Immature natural killer cell (primary cell): ENCODE measurements around the gene MYOZ3. TPM values are rescaled to one million over a fixed set of nuclear protein-coding genes. Genes with fewer than 3 reads are reported as not detected.

Experiments
- DNase-seq, 3 donors: peaks; one replicate each; pipeline ENCODE4 v3.0.0; 2022; ENCODE audit warnings: mixed read lengths in 1 of 3
- H3K27ac Mint-ChIP-seq, 6 donors: one replicate each; pipeline ENCODE4 v1.8.0; 2020; ENCODE audit warnings: mixed read lengths in 6 of 6, mild to moderate bottlenecking in 5 of 6, inconsistent platforms in 4 of 6, moderate library complexity in 3 of 6
- H3K27me3 Mint-ChIP-seq, 3 donors: one replicate each; pipeline ENCODE4 v1.8.0; 2020 to 2021; ENCODE audit warnings: low read depth in 3 of 3, mild to moderate bottlenecking in 3 of 3, mixed read lengths in 3 of 3, moderate library complexity in 3 of 3, inconsistent platforms in 1 of 3
- H3K36me3 Mint-ChIP-seq, 3 donors: one replicate each; pipeline ENCODE4 v1.8.0; 2020; ENCODE audit warnings: mixed read lengths in 3 of 3, inconsistent platforms in 2 of 3, mild to moderate bottlenecking in 2 of 3
- H3K4me1 Mint-ChIP-seq, 2 donors: one replicate each; pipeline ENCODE4 v1.8.0; 2020; ENCODE audit warnings: inconsistent platforms in 2 of 2, mild to moderate bottlenecking in 2 of 2, mixed read lengths in 2 of 2, moderate library complexity in 1 of 2
- H3K4me3 Mint-ChIP-seq, 5 donors: one replicate each; pipeline ENCODE4 v1.8.0; 2020; ENCODE audit warnings: mild to moderate bottlenecking in 5 of 5, mixed read lengths in 5 of 5, inconsistent platforms in 3 of 5, moderate library complexity in 3 of 5
- H3K9me3 Mint-ChIP-seq, 6 donors: one replicate each; pipeline ENCODE4 v1.8.0; 2020; ENCODE audit warnings: mild to moderate bottlenecking in 6 of 6, mixed read lengths in 6 of 6, inconsistent platforms in 4 of 6, moderate library complexity in 3 of 6
- polyA plus RNA-seq, 3 donors: library from polyadenylated mRNA; unstranded; fragments of 300-500 nt; fragmentation: Illumina TruSeq; gene quantifications; one replicate each; pipeline ENCODE4 v1.2.3, GENCODE V29; 2021

Gene MYOZ3
- polyA plus RNA-seq, 3 donors from 2014 or later: not detected

- peaks cover 0 to 4% of the 10 kb centered on the region in 2 donors for H3K4me1 Mint-ChIP-seq
- DNase-seq: peak; percentile 86 to 88 (median 88)
- H3K36me3 Mint-ChIP-seq: peaks cover 4 to 12% (median 11%) of the 10 kb centered on the region in 3 donors
- H3K27me3 Mint-ChIP-seq: peaks cover 0 to 2% (median 0%) of the 10 kb centered on the region in 3 donors
- no peaks in the 10 kb centered on the region for H3K9me3 Mint-ChIP-seq
- H3K27ac Mint-ChIP-seq: no peak within 1 kb of the TSS
- H3K4me3 Mint-ChIP-seq: no peak within 1 kb of the TSS
These were observed 39.7 kb downstream of the MYOZ3 start, which contains the start of gene RBM22 for GRCh38 chr5:150700594-150701377. RBM22 (minus strand) TSS chr5:150701062; CDS start chr5:150700985, 77 bp downstream.

DNA sequence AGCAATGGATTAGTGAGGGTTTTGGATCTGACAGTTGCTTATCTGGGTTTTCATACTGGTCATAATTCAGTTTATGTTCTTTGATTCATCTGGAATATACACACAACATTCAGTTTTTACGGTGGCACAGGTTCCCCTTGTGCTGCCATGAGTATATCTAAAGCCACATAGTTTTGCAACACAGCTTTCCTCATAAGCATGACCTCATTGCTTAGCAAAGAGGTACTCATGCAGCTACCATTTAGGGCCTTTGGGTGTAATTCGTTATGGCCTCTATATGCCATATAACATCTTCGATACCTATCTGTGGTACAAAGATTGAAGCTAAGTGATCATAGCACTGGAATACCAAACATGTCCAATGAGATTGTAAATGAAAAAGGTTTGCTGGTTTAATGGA, 42.7 kb downstream of the MYOZ3 start:
- peaks cover 0 to 2% (median 1%) of the 10 kb centered on the region in 3 donors for H3K27me3 Mint-ChIP-seq
- no peak overlapping the region for H3K27ac Mint-ChIP-seq
- H3K4me1 Mint-ChIP-seq: peaks cover 0 to 2% of the 10 kb centered on the region in 2 donors
- no peak overlapping the region for H3K4me3 Mint-ChIP-seq
- H3K36me3 Mint-ChIP-seq: peaks cover 8 to 9% (median 9%) of the 10 kb centered on the region in 3 donors
- DNase-seq: no peak
- no peaks in the 10 kb centered on the region for H3K9me3 Mint-ChIP-seq

DNA sequence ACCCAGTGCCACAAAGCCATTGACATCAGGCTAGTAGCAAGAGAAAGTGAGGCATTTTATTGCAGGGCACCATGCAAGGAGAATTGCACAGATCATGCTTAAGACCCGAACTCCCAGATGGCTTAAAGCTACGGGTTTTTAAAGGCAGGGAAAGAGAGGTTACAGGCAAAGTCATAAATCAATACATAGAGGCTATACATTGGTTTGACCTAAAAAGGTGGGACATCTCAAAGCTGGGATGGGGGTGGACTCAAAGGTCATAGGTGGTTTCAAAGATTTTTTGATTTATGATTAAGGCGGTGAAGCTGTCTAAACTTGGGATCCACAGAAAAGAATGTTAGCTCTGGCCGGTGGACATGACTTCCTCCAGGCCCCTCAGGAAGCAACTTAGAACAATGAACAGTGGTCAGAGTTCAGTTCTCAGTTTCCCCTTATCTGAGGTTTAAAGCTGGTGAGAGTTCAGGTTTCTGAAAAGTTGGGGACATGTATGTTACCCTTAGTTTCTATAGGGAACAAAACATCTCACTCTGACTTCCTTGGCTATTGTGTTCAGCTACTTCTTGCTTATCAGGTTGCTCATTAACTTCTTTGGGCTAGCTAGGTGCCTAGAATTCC, 45.8 kb downstream of the MYOZ3 start:
- peaks cover 11 to 19% (median 16%) of the 10 kb centered on the region in 3 donors for H3K36me3 Mint-ChIP-seq
- H3K27me3 Mint-ChIP-seq: peaks cover 0 to 2% (median 1%) of the 10 kb centered on the region in 3 donors
- DNase-seq: no peak
- no peak overlapping the region for H3K4me3 Mint-ChIP-seq
- no peaks in the 10 kb centered on the region for H3K9me3 Mint-ChIP-seq
- H3K4me1 Mint-ChIP-seq: peaks cover 0 to 2% of the 10 kb centered on the region in 2 donors
- H3K27ac Mint-ChIP-seq: peak overlapping the region in 3 of 6 donors; percentile 0 to 34 (median 4)

DNA sequence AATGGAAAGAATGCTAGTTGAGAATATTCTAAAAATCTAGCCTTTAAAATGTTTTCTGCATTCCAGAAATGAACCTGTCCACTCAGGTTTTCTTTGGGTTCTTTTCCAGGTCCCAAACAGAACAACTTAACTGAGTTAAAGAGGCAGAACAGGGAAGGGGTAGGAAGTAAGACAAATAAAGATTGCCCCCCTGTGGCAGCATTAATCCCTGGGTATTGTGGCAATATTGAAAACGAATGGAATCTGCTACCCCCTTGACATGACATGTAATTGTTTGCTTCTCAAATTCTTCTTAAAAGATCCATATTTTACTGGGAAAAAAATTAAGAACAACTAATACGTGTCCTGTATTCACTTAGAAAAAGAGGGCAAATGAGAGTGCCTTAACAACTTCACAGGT, 49.1 kb downstream of the MYOZ3 start:
- no peak overlapping the region for H3K27ac Mint-ChIP-seq
- H3K36me3 Mint-ChIP-seq: peaks cover 15 to 23% (median 16%) of the 10 kb centered on the region in 3 donors
- peaks cover 0 to 5% (median 0%) of the 10 kb centered on the region in 3 donors for H3K27me3 Mint-ChIP-seq

GRCh38 chr5:150723845-150724244, 62.8 kb downstream of the MYOZ3 start:
- Mint-ChIP-seq H3K4me3 (no peak overlapping the region), H3K4me1 (no peaks in the 10 kb centered on the region), H3K9me3 (no peaks in the 10 kb centered on the region), H3K36me3 (peaks cover 21 to 55% (median 26%) of the 10 kb centered on the region in 3 donors), H3K27ac (no peak overlapping the region), H3K27me3 (peaks cover 0 to 2% (median 0%) of the 10 kb centered on the region in 3 donors)
- DNase-seq: no peak

More for the DNA sequence above, 49.1 kb downstream of the MYOZ3 start:
- H3K4me3 Mint-ChIP-seq: no peak overlapping the region
- DNase-seq: no peak
- H3K9me3 Mint-ChIP-seq: no peaks in the 10 kb centered on the region
- no peaks in the 10 kb centered on the region for H3K4me1 Mint-ChIP-seq

Other genes with a start within 250 kb of the MYOZ3 start
- gene CD74, start 248.3 kb upstream of the MYOZ3 start, polyA plus RNA-seq: 1,000 to 10,000 TPM in 2 of 3 donors, 100 to 1,000 TPM in 1; 982 to 1,268 (median 1,061) TPM
- gene RPS14, start 211.5 kb upstream of the MYOZ3 start, polyA plus RNA-seq: 1,000 to 10,000 TPM; 3,321 to 6,011 (median 3,509) TPM
- 1 to 10 TPM; 1.2 to 3.2 (median 1.4) TPM for gene NDST1, start 153.1 kb upstream of the MYOZ3 start, polyA plus RNA-seq
- not detected for gene SYNPO, start 20.6 kb upstream of the MYOZ3 start, polyA plus RNA-seq
- gene RBM22, start 39.8 kb downstream of the MYOZ3 start, polyA plus RNA-seq: 10 to 100 TPM; 52.9 to 73.3 (median 62.9) TPM
- 10 to 100 TPM in 1 of 3 donors, 1 to 10 TPM in 2; 8.0 to 10.6 (median 9.4) TPM for gene DCTN4, start 97.8 kb downstream of the MYOZ3 start, polyA plus RNA-seq
- 10 to 100 TPM; 20.1 to 32.6 (median 21.7) TPM for gene SMIM3, start 117.5 kb downstream of the MYOZ3 start, polyA plus RNA-seq
- 1 to 10 TPM; 2.4 to 5.9 (median 4.0) TPM for gene IRGM, start 185.3 kb downstream of the MYOZ3 start, polyA plus RNA-seq
- 1 to 10 TPM in 1 of 3 donors, under 1 TPM in 2; 0.40 to 2.1 (median 0.40) TPM for gene ZNF300, start 243.7 kb downstream of the MYOZ3 start, polyA plus RNA-seq